Ishikawa (cell line): ENCODE measurements around the gene ZNF136.

Experiments used
- CEBPB ChIP-seq: IDR thresholded peaks from 2 replicates; pipeline ENCODE4 v1.6.1; 2012
- CREB1 ChIP-seq: IDR thresholded peaks from 2 replicates; pipeline ENCODE4 v1.6.1; 2012; ENCODE audit warnings: low read depth
- EGR1 ChIP-seq: IDR thresholded peaks from 2 replicates; pipeline ENCODE4 v1.6.1; 2012
- EP300 ChIP-seq: IDR thresholded peaks from 2 replicates; pipeline ENCODE4 v1.6.1; 2012; ENCODE audit warnings: borderline replicate concordance
- FOXM1 ChIP-seq: IDR thresholded peaks from 2 replicates; pipeline ENCODE4 v1.6.1; 2012; ENCODE audit warnings: low read depth, borderline replicate concordance
- MAX ChIP-seq: IDR thresholded peaks from 2 replicates; pipeline ENCODE4 v1.6.1; 2012
- RAD21 ChIP-seq: IDR thresholded peaks from 2 replicates; pipeline ENCODE4 v1.6.1; 2012; ENCODE audit warnings: low read depth
- REST ChIP-seq: IDR thresholded peaks from 2 replicates; pipeline ENCODE4 v1.6.1; 2012; ENCODE audit warnings: low read depth, mild to moderate bottlenecking
- TCF12 ChIP-seq: IDR thresholded peaks from 2 replicates; pipeline ENCODE4 v1.6.1; 2012; ENCODE audit warnings: low read depth
- YY1 ChIP-seq: IDR thresholded peaks from 2 replicates; pipeline ENCODE4 v1.6.1; 2012; ENCODE audit warnings: low read depth

GRCh38 chr19:12145348-12145747 lies 17.5 kb upstream of the ZNF136 start:
- TF ChIP-seq REST (no peak), RAD21 (no peak), EP300 (no peak), CEBPB (no peak), FOXM1 (no peak), YY1 (no peak), TCF12 (no peak), CREB1 (no peak), MAX (no peak), EGR1 (no peak)
